Hematopoietic multipotent progenitor cell treated with erythropoietin and hydrocortisone succinate and interleukin-3 and kit ligand, for 8 days (in vitro differentiated cells): ENCODE data around the gene ZW10.
"Not testable (repeated sequence)": the region's sequence is repeated elsewhere in the genome, so short reads cannot be mapped to it uniquely, and the experiment has no call there.

Source experiments
- DNase-seq: peaks from one replicate; pipeline ENCODE4 v3.0.0-alpha.2; 2015

The ZW10 gene

DNA sequence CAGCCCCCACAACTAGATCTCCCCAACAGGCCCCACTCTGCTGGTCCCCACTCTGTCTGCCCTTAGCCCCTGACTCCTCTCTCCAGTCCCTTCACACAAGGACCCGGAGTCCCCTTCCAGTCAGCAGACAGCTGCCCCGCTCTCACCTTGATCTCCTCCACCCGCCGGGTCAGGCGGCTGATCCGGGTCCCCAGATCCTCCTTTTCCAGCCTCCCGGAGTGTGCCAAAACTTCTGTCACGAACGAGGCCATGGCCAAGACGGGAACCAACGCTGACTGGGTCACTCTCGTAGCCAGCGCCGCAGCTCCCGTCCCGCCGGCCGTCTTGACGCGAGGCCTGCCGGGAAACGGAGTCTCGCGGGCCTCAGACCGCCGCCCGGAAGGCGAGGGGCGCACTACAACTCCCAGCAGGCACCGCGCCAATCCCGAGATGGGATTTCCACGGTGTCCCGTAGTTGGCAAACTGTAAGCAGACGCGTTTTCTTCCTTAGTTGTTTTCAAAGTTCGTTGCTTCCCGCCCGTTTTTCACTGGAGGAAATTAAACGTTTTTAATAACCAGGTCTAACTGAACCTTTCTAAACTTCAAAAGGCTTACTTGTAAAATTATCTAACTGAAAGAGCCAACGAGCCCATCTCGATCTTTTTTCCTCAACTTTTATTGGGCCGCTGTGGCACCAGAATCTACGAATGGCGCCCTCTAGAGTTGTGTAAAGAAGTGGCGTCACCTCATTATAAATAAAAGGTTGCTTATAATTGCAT is at the start of gene ZW10:
ZW10 (minus strand) TSS at position 277 of the 758 bp plus-strand sequence; CDS start at position 251, 26 bp downstream.
- DNase-seq = peak; percentile 97

DNA sequence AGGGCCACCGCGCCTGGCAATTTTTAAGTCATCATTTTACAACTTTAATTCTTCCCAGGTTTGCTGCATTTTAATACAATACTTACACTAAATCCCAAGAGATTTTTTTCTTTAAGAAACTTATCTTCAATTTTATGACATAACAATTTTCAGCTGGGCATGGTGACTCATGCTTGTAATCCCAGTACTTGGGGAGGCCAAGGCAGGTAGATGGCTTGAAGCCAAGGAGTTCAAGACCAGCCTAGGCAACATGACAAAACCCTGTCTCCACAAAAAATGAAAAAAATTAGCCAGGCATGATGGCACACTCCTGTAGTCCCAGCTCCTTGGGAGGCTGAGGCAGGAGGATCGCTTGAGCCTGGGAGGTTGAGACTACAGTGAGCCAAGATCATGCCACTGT is 44.9 kb upstream of the ZW10 start:
- DNase-seq = peak; percentile 13

DNA sequence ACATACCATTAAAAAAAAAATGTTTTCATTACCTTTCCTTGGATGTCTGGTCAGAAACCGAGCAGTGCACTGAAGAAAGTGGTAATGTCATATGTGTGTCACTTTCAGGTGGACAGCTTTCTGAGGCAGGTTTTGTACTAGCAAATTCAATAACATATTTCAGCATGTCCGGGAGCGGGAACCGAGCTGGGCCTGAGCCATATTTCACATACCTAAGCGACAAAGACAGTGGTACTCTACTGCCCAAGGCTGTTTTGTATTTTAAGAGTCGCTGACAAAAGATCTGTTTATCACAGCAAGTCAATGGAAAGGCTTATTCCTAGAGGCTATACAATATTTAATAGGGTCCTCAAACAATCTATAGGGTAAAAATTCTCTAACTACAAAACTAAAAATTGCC is 44.1 kb upstream of the ZW10 start:
- DNase-seq = no peak

- no peak for DNase-seq
These were observed 43.7 kb upstream of the ZW10 start for GRCh38 chr11:113817162-113817561.

GRCh38 chr11:113814181-113814580 is 40.7 kb upstream of the ZW10 start:
- no peak for DNase-seq

GRCh38 chr11:113808931-113809330 is 35.4 kb upstream of the ZW10 start:
- DNase-seq = no peak

DNA sequence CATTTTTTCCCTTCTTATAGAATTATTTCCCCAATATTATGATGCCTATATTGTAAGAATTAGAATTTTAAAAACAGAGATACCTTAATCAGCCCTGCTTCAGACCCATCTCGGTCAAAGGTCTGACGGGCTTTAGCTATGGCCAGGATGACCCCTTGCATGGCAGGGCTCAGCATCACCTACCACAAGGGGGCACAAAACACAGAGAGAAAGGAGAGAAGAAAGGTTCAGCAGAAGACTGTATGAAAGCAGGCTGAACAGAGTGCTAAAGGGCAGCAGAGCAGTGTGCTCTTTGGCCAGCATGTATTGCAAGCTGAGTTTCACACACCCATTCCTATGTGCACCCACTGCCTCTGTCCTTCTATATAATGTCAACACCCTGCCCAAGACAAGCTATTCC is 32.9 kb upstream of the ZW10 start:
- DNase-seq = peak; percentile 49

DNA sequence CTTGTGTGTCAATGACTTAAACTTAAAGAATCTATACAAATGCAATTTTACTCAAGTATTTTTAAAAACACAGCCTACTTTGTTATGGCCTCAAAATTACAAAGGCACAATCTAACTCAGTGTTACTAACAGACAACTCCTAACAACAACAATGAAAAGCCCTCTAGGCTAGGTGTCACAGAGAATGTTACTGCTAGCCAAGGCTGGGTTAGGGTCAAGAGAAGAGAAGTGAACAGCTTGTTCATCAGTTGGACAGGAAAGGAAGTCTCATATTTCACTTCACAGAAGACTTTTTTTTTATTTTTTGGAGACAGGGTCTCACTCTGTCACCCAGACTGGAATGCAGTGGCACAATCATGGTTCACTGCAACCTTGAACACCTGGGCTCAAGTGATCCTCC is 32.1 kb upstream of the ZW10 start:
- no peak for DNase-seq

DNA sequence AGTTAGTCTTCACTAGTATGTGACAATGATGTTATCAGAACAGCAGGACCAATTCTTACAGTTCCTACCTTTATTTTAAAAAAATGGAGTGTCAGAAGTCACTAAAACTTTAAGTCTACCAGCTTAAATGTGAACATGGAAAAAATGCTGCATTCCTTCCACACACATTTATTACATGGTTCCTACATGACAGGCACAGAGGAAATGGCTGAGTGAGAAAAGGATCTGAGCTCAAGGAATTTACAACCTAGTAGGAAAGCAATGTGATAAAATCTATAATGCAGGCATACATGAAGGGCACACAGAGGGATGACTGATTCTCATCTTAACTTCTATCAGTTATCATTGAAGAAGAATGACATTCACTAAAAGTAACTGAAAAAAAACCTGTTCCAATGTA is 29.1 kb upstream of the ZW10 start:
- DNase-seq = no peak

GRCh38 chr11:113796663-113797259 is 23.3 kb upstream of the ZW10 start:
- peak; percentile 58 for DNase-seq

DNA sequence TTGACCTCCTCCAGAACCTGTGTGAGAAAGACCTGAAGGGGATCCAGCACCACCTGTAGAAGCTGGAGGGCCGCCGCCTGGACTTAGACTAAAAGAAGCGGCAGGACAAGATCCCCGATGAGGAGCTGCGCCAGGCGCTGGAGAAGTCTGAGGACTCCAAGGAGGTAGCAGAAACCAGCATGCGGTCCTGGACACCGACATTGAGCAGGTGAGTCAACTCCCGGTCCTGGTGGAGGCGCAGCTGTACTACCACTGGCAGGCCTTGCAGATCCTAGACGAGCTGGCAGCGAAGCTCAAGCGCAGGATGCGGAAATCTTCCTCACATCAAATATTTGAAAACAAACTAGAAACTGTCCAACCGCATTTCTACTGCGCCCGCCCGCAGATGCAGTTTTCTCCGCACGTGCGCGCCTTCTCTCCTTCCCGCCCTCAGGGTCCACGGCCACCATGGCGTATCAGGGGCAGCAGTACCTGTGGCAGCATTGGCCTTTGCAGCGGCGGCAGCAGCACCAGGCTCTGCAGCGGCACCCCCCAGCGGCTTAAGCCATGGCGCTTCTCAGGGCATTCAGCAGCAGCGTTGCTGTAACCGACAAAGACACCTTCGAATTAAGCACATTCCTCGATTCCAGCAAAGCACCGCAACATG is 16.3 kb upstream of the ZW10 start:
- no peak for DNase-seq

DNA sequence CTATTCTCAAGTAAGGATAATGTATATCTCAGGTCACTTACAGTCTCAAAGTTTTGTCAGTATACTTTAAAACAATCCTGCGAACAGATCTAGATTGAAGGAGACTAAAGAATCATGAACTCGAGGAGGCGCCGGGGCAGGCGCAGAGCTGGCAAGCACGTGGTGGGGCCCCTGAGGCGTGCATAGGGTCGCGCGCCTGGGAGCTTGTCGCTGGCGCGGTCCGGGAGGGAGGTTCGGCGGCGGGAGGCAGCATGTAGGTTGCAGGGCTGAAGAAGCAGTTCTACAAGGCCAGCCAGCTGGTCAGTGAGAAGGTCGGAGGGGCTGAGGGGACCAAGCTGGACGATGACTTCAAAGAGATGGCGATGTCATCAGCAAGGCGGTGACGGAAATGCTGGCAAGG is 15.5 kb upstream of the ZW10 start:
- DNase-seq = not testable (repeated sequence)

DNA sequence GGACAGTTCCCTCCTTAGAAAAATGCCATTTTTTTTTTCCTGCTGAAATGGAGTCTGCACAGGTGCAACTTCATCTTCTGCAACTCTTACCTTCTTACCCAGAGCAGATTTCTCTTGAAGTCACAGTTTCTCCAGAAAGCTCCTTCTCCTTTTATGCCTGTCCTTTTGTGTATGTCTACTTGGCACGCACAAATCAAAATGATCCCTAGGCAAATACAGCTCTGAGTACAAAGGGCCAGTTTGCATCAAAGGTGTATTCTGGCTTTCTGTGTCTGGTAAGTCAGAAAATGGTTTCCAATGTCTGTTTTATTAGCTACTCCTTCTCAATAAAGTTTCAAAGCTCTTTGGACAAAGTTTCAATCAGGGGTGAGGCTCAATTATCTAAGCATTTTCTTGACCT is 8.6 kb upstream of the ZW10 start:
- no peak for DNase-seq

DNA sequence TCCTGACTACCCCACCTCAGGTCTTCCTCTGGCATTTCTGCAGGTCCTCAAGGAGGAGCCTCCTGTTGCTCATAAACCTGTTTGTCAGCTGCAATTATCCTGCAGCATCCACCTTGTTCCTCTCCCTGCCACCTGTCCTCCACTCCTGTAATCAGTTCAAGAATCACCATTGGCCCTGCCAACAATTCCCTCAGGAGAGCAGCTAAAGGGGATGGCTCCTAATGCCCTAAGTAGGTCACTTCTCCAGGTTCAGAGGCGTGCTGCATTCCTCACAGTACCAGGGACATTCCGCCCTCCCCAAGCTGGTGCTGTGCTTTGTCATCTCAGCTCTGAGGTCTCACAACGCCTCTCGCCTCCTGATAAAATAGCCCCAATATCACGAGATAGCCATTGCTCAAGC is 8.2 kb upstream of the ZW10 start:
- DNase-seq = no peak

- no peak for DNase-seq
These were observed 6.0 kb upstream of the ZW10 start, which contains the start of gene CLDN25 for GRCh38 chr11:113779496-113779895. CLDN25 (plus strand) TSS chr11:113779796; CDS start chr11:113779796, 0 bp downstream.

DNA sequence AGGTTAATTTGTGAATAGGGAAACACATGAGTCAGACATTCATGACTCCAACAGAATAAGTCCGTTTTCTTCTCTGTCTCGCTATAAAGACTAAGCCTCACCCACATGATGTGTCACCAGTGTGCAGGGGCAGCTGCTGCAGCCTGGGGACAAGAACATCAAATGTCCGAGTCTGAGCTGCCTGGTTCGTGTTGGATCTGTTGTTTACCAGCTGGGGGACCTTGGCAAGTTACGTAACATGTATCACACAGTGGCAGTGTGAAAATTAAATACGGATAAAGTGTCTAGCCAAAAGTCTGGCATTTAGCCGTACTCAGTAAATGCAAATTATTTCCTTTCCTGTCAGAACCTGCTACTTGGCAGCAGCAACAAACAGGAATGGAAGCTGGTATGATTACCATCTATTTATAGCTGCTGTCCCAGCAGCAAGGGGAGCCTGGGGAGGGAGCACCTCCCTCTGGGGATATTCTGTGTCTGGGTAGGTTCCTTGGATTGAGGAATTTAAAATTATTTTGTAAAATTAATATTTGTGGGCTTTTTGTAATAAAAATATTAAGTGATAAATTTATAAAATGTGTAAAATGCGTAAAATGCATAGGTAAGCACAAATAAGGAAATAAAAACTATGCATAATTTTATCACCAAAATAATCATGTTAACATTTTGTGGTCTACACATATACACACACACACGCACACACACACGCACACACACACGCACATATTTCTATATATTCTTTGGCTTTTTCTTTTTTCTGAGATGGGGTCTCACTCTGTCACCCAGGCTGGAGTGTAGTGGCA is 4.8 kb upstream of the ZW10 start:
- no peak for DNase-seq

DNA sequence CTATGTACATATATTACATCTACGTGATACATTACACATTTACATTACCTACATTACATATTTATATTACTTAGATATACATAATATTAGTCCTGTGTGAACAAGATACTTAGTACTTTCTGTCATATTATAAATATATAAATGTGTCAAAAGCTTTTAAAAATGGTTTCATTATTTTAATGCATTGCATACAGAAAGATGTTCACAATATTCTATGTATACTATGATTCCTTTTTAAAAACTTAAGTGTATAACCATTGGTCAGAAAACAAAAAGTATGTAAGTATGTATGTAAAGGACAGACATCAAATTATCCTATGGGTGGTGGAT is 647 bp upstream of the ZW10 start:
- DNase-seq = no peak

DNA sequence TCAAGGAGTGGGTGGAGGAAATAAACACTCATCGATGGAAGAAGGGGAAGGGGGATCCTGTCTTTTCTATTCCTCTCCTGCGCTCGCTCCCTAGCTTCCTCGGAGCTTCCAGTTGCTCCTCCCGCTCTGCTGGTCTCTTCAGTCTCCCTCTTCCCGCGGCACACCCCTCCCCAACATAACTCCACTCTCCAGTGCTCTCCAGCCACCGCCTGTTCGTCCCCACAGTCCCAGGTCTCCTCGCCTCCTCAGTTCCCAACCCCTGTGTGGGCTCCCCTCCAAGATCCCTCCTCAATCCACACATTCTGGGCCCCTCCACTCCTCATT is 438 bp downstream of the ZW10 start:
- DNase-seq = peak; percentile 21

- DNase-seq = no peak
These were observed 1.5 kb downstream of the ZW10 start for GRCh38 chr11:113771964-113772363.

DNA sequence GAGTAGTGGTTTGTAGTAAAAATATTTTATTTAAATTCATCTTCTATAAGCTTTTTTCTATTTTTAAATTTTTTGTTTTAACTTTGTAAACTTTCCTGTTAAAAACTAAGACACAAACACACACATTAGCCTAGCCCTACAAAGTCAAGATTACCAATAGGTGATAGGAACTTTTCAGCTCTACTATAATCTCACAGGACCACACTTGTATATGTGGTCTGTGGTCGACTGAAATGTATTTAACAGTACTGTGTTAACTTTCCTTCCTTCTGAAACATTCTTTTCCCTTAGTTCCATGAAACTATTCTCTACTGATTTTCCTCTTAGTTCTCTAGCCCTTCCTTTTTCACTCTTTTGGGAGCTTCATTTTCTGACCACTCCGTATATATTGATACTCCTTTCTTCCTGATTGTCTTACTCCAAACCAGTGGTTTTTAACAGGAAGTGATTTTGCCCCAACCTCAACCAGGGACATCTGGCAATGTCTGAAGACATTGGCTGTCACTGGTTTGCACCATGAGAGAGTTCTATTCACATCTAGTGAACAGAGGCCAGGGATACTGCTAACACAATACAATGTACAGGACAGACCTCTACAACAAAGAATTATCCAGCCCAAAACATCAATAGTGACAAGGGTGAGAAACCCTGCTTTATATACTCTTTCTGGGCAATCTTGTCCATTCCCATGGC is 8.8 kb downstream of the ZW10 start:
- DNase-seq = peak; percentile 12

- not testable (repeated sequence) for DNase-seq
These were observed 10.5 kb downstream of the ZW10 start for GRCh38 chr11:113763040-113763439.

DNA sequence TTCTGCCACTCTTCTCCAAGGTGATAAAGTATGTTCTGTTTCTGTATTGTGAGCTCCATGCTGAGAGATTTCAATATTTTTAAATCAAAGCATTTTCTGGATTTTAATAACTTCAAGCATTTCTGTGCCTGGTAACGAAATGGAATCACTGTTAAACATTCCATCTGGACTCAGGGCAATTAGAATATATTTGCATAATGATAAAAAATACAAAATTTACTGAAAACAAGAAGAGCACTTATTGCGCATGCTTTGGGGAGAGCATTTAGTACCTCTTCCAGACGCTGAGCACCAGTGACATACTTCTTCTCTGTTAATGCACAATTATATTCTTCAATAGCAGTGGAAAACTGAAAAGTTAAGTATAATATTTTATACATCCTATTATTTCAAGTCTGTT is 13.3 kb downstream of the ZW10 start:
- DNase-seq = no peak

- DNase-seq = no peak
These were observed 20.6 kb downstream of the ZW10 start for GRCh38 chr11:113752932-113753331.
